Stimulated activated CD4-positive, alpha-beta T cell treated with anti-CD3 and anti-CD28 coated beads, TNF-alpha, amount 100 ng/mL, for 48 hours (primary cell): ENCODE data around the gene TPRA1.
"Not testable (repeated sequence)": the region's sequence is repeated elsewhere in the genome, so short reads cannot be mapped to it uniquely, and the experiment has no call there.

Experiments used
- DNase-seq, 3 donors: peaks; one replicate each; pipeline ENCODE4 v3.0.0-alpha.2; 2020; ENCODE audit warnings: low read depth in 3 of 3

TPRA1 gene

GRCh38 chr3:127616836-127617605 lies 26.5 kb upstream of the TPRA1 start:
- no peak for DNase-seq

- DNase-seq: no peak
Measured at GRCh38 chr3:127615631-127616305, 25.2 kb upstream of the TPRA1 start.

GRCh38 chr3:127614928-127615589 lies 24.5 kb upstream of the TPRA1 start:
- no peak for DNase-seq

- no peak for DNase-seq
Measured at GRCh38 chr3:127613406-127613805, 22.9 kb upstream of the TPRA1 start.

- no peak for DNase-seq
Measured at GRCh38 chr3:127612966-127613365, 22.4 kb upstream of the TPRA1 start.

GRCh38 chr3:127611251-127611650 lies 20.7 kb upstream of the TPRA1 start:
- DNase-seq: no peak

GRCh38 chr3:127610105-127610504 lies 19.6 kb upstream of the TPRA1 start:
- DNase-seq: no peak

- DNase-seq: no peak
Measured at GRCh38 chr3:127608362-127608718, 17.8 kb upstream of the TPRA1 start.

GRCh38 chr3:127607675-127608361 lies 17.3 kb upstream of the TPRA1 start:
- DNase-seq: no peak

- no peak for DNase-seq
Measured at GRCh38 chr3:127606981-127607595, 16.6 kb upstream of the TPRA1 start.

GRCh38 chr3:127606086-127606805 lies 15.7 kb upstream of the TPRA1 start:
- no peak for DNase-seq

GRCh38 chr3:127605547-127605946 lies 15.0 kb upstream of the TPRA1 start:
- DNase-seq: not testable (repeated sequence)

- no peak for DNase-seq
Measured at GRCh38 chr3:127604546-127605165, 14.1 kb upstream of the TPRA1 start.

- DNase-seq: no peak
Measured at GRCh38 chr3:127604035-127604434, 13.5 kb upstream of the TPRA1 start.

GRCh38 chr3:127600749-127601456 lies 10.4 kb upstream of the TPRA1 start:
- DNase-seq: no peak

- DNase-seq: no peak
Measured at GRCh38 chr3:127598841-127599570, 8.5 kb upstream of the TPRA1 start.

- DNase-seq: no peak
Measured at GRCh38 chr3:127597020-127597771, 6.7 kb upstream of the TPRA1 start.

GRCh38 chr3:127595303-127595702 lies 4.8 kb upstream of the TPRA1 start:
- no peak for DNase-seq

GRCh38 chr3:127593178-127593577 lies 2.6 kb upstream of the TPRA1 start:
- DNase-seq: no peak
